Fibroblast of pulmonary artery (primary cell): ENCODE measurements around the gene RASGRP1.

Experiments
- DNase-seq: peaks from one replicate; pipeline ENCODE4 v3.0.0-alpha.2; 2010; ENCODE audit warnings: low read depth
- H3K4me3 ChIP-seq: replicated peaks from 2 replicates; pipeline ENCODE4 v1.5.1; 2011; ENCODE audit warnings: low read depth, mild to moderate bottlenecking, control low read depth, low read length, moderate library complexity
- TF ChIP-seq, protein P1 (sequence below): IDR thresholded peaks from 2 replicates; pipeline ENCODE4 v1.5.1; 2011; ENCODE audit warnings: mild to moderate bottlenecking, control low read depth, low read length, inconsistent platforms; ENCODE audit errors: missing control alignments

RASGRP1 gene

DNA sequence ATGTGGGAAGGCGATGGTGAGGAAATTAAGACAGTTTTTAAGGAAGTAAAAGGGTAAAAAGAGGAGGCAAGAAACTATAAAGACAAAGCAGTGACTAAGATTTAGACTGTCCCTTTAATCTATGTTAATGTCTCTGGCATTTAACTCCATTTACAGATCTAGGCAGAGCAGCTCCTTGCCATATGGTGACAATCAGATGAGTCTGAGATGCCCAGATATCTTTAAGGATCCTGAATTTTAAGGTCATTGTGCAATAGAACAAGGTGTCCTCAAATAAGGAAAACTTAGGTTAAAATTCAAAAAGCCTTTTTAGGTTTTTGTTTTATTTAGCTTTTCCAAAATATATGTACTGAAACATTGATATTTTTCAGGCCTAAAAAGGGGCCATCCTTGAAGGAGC is 24.1 kb downstream of the RASGRP1 start:
- no peak overlapping the region for H3K4me3 ChIP-seq
- TF ChIP-seq, protein P1, sequence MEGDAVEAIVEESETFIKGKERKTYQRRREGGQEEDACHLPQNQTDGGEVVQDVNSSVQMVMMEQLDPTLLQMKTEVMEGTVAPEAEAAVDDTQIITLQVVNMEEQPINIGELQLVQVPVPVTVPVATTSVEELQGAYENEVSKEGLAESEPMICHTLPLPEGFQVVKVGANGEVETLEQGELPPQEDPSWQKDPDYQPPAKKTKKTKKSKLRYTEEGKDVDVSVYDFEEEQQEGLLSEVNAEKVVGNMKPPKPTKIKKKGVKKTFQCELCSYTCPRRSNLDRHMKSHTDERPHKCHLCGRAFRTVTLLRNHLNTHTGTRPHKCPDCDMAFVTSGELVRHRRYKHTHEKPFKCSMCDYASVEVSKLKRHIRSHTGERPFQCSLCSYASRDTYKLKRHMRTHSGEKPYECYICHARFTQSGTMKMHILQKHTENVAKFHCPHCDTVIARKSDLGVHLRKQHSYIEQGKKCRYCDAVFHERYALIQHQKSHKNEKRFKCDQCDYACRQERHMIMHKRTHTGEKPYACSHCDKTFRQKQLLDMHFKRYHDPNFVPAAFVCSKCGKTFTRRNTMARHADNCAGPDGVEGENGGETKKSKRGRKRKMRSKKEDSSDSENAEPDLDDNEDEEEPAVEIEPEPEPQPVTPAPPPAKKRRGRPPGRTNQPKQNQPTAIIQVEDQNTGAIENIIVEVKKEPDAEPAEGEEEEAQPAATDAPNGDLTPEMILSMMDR, result no peak
- DNase-seq, result no peak

GRCh38 chr15:38539008-38539343 is 25.6 kb downstream of the RASGRP1 start:
- TF ChIP-seq, protein P1, result no peak
- no peak overlapping the region for H3K4me3 ChIP-seq
- DNase-seq, result no peak

GRCh38 chr15:38538328-38539007 is 26.1 kb downstream of the RASGRP1 start:
- H3K4me3 ChIP-seq, result no peak overlapping the region
- no peak for DNase-seq
- TF ChIP-seq, protein P1, result no peak

GRCh38 chr15:38536201-38536676 is 28.4 kb downstream of the RASGRP1 start:
- TF ChIP-seq, protein P1, result no peak
- DNase-seq, result peak; percentile 90
- H3K4me3 ChIP-seq, result no peak overlapping the region

GRCh38 chr15:38535491-38536200 is 29.0 kb downstream of the RASGRP1 start:
- TF ChIP-seq, protein P1, result no peak
- DNase-seq, result no peak
- no peak overlapping the region for H3K4me3 ChIP-seq

DNA sequence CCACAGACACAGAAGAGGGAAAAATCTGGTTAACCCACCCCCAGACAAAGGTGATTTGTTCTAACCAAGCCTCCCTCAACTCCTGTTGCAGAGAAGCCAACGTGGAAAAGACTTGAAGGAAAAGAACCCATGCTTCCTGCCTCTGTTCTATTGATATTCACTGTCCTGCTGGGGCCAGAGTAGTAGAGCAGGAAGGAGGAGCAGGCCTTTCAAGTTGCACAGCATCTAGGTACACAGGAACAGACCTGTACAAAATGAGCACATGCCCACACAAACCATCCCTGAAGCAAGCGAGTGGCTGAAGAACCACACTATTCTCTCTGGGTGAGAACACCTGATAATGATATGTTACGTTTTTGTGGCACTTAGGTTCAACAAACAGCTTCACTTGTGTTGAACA is 29.9 kb downstream of the RASGRP1 start:
- H3K4me3 ChIP-seq, result no peak overlapping the region
- no peak for DNase-seq
- TF ChIP-seq, protein P1, result no peak
